Transverse colon (tissue), 4 donors: Measurements from ENCODE around the gene DPP4. TPM values are rescaled to one million over a fixed set of nuclear protein-coding genes. Genes with fewer than 3 reads are reported as not detected.
A peak's percentile ranks its signal among the peaks of the same experiment; 100 is the strongest.

ENCODE experiments used
- DNase-seq: peaks from one replicate; pipeline ENCODE4 v3.0.0-alpha.2; 2019
- H3K27ac ChIP-seq, 4 donors: fragments of 200-600 bp; sonication (generic); 2 replicates each; pipeline ENCODE4 v1.5.1; 2016 to 2018; ENCODE audit warnings: inconsistent platforms in 4 of 4
- H3K27me3 ChIP-seq: fragments of 200-600 bp; sonication (generic); 2 replicates; pipeline ENCODE4 v1.5.1; 2017; ENCODE audit warnings: inconsistent platforms
- H3K36me3 ChIP-seq, 4 donors: fragments of 200-600 bp; sonication (generic); 2 replicates each; pipeline ENCODE4 v1.5.1; 2017 to 2019; ENCODE audit warnings: inconsistent platforms in 4 of 4
- H3K4me1 ChIP-seq, 4 donors: fragments of 200-600 bp; sonication (generic); 2 replicates each; pipeline ENCODE4 v1.5.1; 2017 to 2020; ENCODE audit warnings: inconsistent platforms in 4 of 4
- H3K4me3 ChIP-seq, 4 donors: fragments of 200-600 bp; sonication (generic); 1 replicate in 1 of 4; 2 replicates in 3 of 4; pipeline versions ENCODE4 v1.5.1 to v1.6.1; 2017 to 2019; ENCODE audit warnings: inconsistent platforms in 4 of 4
- H3K9me3 ChIP-seq, 2 donors: fragments of 200-600 bp; sonication (generic); 2 replicates each; pipeline ENCODE4 v1.5.1; 2017 to 2019; ENCODE audit warnings: inconsistent platforms in 2 of 2
- EP300 ChIP-seq: sonication (generic); formaldehyde crosslinking; IDR thresholded peaks from one replicate; pipeline ENCODE4 v1.6.1; 2017; ENCODE audit warnings: antibody characterized with exemption, low read depth
- POLR2A ChIP-seq: fragments of 450-650 bp; IDR thresholded peaks from one replicate; pipeline ENCODE4 v1.6.1; 2016; ENCODE audit warnings: antibody characterized with exemption, mild to moderate bottlenecking, moderate library complexity
- POLR2AphosphoS5 ChIP-seq, 3 donors: sonication (generic); formaldehyde crosslinking; IDR thresholded peaks; one replicate each; pipeline ENCODE4 v1.6.1; 2016; ENCODE audit warnings: antibody characterized with exemption in 3 of 3
- WGBS, 2 donors: methylation state at CpG; one replicate each; pipeline ENCODE4 v1.1.5; 2018; ENCODE audit warnings: low coverage in 1 of 2; 5-methylcytosine and 5-hydroxymethylcytosine counted together
- in situ Hi-C, 4 donors: fragments of 200-750 bp; cut with MboI; loops; one replicate each; pipeline versions ENCODE4 v1.15.0 to v1.15.1; 2017; ENCODE audit warnings: low sequenced_read_pairs in 3 of 4, low pct_ligation_motif_present in 1 of 4, low pct_unique_long_range_greater_than_20kb in 1 of 4
- intact Hi-C: fragments of 100-400 bp; cut with DNase I; formaldehyde crosslinking; loops from one replicate; pipeline ENCODE4 v1.15.1; 2023; ENCODE audit warnings: low total_unique reads
- total RNA-seq, 4 donors: library from RNA; depleted of rRNA; stranded (reverse); fragments of >200 nt; gene quantifications; one replicate each; pipeline ENCODE4 v1.1.0, GENCODE V29; 2016
- TF ChIP-seq, protein P1 (sequence below), 5 experiments: fragments of 200-600 bp in 3 of 5; fragments of 450-650 bp in 2 of 5; sonication (generic) in 3 of 5; IDR thresholded peaks; 1 replicate in 2 of 5; 2 replicates in 3 of 5; pipeline ENCODE4 v1.5.1; 2016 to 2017; ENCODE audit warnings: antibody characterized with exemption in 5 of 5, inconsistent platforms in 3 of 5, mild to moderate bottlenecking in 2 of 5, moderate library complexity in 1 of 5

Gene DPP4
- total RNA-seq, 4 donors from 2014 or later = 1.6 to 12.7 (median 7.0) TPM

DNA sequence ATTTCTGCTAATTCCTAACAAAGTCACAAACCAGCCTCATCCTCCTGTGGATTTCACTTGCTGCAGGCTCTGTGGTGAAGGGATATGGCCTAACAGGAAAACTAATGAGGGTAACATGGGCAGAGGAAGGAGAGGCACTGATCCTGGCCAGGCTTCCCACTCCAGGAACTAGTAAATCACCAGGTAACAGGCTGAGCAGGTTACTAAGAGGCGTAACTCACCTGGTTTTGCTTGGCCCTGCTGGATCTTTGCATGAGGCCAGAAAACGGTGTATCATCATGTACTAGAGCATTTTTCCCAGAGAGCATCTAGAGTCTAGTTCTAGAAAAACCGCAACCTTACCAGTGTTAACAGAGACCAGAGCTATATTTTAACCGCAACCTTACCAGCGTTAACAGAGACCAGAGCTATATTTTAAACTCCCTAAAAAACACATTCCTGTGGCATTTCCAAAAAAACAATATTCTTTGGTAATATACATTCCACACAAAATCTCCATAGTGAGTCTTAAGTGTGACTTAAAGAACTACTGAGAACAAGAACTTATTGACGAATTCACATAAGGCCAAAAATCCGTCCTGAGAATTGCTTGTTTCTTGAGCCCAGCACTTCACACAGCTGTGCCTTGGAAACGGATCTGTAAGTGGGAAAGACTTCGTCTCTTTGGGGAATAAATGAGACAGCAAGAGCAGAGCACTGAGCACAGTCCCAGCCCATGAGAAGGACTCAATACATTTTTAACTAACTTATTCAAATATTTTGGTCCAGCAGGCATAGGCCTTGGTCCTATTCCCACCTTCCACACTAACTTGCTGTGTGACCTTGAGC lies 43.4 kb downstream of the DPP4 start:
- 91 to 95% methylated on average over 8 to 9 of the region's 9 CpGs for WGBS, 2 donors
- in situ Hi-C loops = no loop called here
- intact Hi-C loops = no loop called here

DNA sequence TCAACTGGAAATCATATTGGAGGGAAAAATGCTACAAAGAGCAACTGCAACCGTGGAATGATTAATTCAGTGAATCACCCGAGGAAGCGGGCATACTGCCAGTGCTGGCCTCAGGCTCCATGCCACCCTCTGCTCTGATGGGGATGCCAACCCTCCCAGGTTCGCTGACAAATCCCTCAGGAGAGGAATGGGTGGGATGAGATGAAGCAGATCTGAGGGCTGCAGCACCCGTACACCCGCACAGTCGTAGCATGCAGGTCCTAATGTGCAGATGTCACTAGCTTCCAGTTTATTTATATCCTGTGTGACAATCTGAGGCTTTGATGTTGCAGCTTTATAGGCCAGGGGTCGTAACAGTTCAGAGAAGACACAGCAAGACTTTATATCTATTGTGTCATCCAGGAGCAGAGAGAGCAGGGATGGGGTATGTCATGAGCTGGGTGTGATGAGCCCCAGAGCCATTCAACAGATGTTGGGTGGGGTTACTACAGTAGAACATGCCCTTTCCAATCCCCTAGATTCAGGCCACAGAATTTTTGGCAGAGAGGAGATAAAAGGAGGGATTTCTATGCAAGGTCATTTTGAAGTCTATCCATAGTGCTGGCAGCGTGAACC lies 44.6 kb downstream of the DPP4 start:
- DNase-seq = no peak
- H3K27ac ChIP-seq = no peak overlapping the region
- peaks cover 0 to 14% (median 2%) of the 10 kb centered on the region in 4 donors for H3K4me1 ChIP-seq
- H3K27me3 ChIP-seq = no peaks in the 10 kb centered on the region
- no peaks in the 10 kb centered on the region for H3K9me3 ChIP-seq
- in situ Hi-C loops = no loop called here
- intact Hi-C loops = loop anchor here (10.0 kb wide), 1 partner anchor 45 kb away; the partner anchor contains the start of gene DPP4
- TF ChIP-seq POLR2AphosphoS5 (IDR thresholded peaks at IDR 0.05) (peak in 1 of 3 donors; percentile 7), EP300 (no peak)
- no peaks in the 10 kb centered on the region for H3K36me3 ChIP-seq
- no peak overlapping the region for H3K4me3 ChIP-seq
- WGBS, 2 donors = 72 to 75% methylated on average over 8 to 9 of the region's 9 CpGs

More for the DNA sequence above, 43.4 kb downstream of the DPP4 start:
- Histone ChIP-seq H3K27ac (no peak overlapping the region), H3K9me3 (no peaks in the 10 kb centered on the region), H3K27me3 (no peaks in the 10 kb centered on the region), H3K4me3 (no peak overlapping the region), H3K4me1 (peaks cover 0 to 14% (median 2%) of the 10 kb centered on the region in 4 donors), H3K36me3 (no peaks in the 10 kb centered on the region)
- no peak for DNase-seq
- TF ChIP-seq POLR2AphosphoS5 (IDR thresholded peaks at IDR 0.05) (no peak), EP300 (no peak), POLR2A (no peak)
- TF ChIP-seq, protein P1, sequence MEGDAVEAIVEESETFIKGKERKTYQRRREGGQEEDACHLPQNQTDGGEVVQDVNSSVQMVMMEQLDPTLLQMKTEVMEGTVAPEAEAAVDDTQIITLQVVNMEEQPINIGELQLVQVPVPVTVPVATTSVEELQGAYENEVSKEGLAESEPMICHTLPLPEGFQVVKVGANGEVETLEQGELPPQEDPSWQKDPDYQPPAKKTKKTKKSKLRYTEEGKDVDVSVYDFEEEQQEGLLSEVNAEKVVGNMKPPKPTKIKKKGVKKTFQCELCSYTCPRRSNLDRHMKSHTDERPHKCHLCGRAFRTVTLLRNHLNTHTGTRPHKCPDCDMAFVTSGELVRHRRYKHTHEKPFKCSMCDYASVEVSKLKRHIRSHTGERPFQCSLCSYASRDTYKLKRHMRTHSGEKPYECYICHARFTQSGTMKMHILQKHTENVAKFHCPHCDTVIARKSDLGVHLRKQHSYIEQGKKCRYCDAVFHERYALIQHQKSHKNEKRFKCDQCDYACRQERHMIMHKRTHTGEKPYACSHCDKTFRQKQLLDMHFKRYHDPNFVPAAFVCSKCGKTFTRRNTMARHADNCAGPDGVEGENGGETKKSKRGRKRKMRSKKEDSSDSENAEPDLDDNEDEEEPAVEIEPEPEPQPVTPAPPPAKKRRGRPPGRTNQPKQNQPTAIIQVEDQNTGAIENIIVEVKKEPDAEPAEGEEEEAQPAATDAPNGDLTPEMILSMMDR (IDR thresholded peaks at IDR 0.05) = no peak

DNA sequence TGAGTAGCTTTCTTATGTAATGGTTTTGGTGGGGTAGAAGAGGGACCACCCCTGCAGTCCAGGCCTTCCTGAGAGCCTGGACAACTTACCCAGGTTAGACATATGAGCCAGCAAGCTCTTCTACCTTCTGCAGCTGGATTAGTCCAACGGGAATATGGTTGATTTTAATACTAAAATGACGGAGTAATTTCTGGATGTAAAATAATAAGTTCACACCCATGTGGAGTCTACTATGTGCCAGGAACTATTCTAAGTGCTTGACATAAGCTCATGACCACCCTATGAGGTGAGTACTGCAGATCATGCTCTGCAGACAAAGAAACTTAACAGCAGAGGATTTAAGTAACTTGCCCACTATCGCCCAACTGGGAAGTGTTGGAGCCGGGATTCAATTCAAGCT lies 45.5 kb downstream of the DPP4 start:
- no peak overlapping the region for H3K4me3 ChIP-seq
- no peaks in the 10 kb centered on the region for H3K27me3 ChIP-seq
- no peaks in the 10 kb centered on the region for H3K36me3 ChIP-seq
- no peak for TF ChIP-seq POLR2A
- TF ChIP-seq, protein P1 (IDR thresholded peaks at IDR 0.05) = no peak
- no peak for TF ChIP-seq POLR2AphosphoS5 (IDR thresholded peaks at IDR 0.05)
- no peak for TF ChIP-seq EP300
- 83 to 100% methylated on average over 2 to 4 of the region's 4 CpGs for WGBS, 2 donors
- DNase-seq = no peak
- H3K9me3 ChIP-seq = no peaks in the 10 kb centered on the region
- in situ Hi-C loops = no loop called here
- no peak overlapping the region for H3K27ac ChIP-seq
- H3K4me1 ChIP-seq = peaks cover 0 to 14% (median 2%) of the 10 kb centered on the region in 4 donors
- intact Hi-C loops = loop anchor here (10.0 kb wide), 1 partner anchor 46 kb away; the partner anchor contains the start of gene DPP4

DNA sequence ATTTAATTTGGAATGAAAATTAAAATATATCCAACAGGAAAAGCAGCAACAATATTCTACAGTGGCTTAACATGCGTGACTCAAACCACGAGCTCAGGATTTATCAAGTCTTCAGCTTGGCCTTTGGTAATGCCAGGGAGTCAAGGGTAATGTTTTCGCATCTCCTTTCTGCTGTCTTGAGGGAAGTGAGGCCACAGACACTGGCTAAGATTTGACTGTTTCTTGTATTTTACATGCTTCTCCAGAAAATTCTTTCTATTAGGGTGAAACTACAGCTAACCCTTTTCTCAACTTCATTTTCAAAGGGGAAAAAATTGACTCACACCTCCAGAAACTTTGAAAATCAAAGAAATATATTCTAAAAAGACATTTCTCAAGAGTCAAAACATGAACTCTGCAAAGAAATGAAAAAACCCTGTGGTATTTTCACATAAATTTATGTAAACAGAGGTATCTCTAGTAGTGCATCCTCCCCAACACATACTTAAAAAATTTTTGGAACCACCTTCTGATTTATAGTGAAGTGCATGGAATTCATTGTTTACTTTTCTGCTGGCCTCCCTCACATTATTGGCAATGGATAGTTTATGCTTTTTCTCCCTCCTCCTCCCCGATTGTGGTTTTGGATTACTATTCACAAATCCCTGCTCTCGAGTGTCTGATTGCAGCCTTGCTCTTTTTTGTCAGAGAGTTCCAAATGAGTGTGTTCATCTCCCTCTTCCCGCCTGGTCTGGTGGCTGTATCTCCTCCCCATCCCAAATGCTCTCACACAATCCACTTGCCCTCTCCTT lies 48.7 kb downstream of the DPP4 start:
- intact Hi-C loops = loop anchor here (10.0 kb wide), 1 partner anchor 49 kb away; the partner anchor contains the start of gene DPP4

More for the DNA sequence above, 48.7 kb downstream of the DPP4 start:
- H3K27me3 ChIP-seq = no peaks in the 10 kb centered on the region
- no peaks in the 10 kb centered on the region for H3K9me3 ChIP-seq
- no peak overlapping the region for H3K4me3 ChIP-seq
- WGBS, 2 donors = 63 to 80% methylated on average over 4 to 6 of the region's 6 CpGs
- in situ Hi-C loops = no loop called here
- no peak overlapping the region for H3K27ac ChIP-seq
- no peaks in the 10 kb centered on the region for H3K36me3 ChIP-seq
- peaks cover 0 to 20% (median 2%) of the 10 kb centered on the region in 4 donors for H3K4me1 ChIP-seq
- TF ChIP-seq, protein P1 (IDR thresholded peaks at IDR 0.05) = no peak
- TF ChIP-seq POLR2A (no peak), POLR2AphosphoS5 (IDR thresholded peaks at IDR 0.05) (no peak), EP300 (no peak)
- DNase-seq = no peak
